WTC11 (cell line): Measurements from ENCODE around the gene RFX3.

Source experiments
- CREM ChIP-seq: sonication (generic); formaldehyde crosslinking; IDR thresholded peaks from 2 replicates; pipeline ENCODE4 v1.8.1; 2022; ENCODE audit warnings: mild to moderate bottlenecking, missing genetic modification reagents, moderate library complexity
- CTCF ChIP-seq: fragments of 200-600 bp; IDR thresholded peaks from 2 replicates; pipeline ENCODE4 v1.8.0; 2022; ENCODE audit warnings: antibody characterized with exemption

GRCh38 chr9:3492214-3492613 is 33.6 kb downstream of the RFX3 start:
- no peak for TF ChIP-seq CTCF
- no peak for TF ChIP-seq CREM
